NB4 (cell line): ENCODE data around the gene ZBTB7B.

ENCODE experiments used
- DNase-seq: peaks from one replicate; pipeline ENCODE4 v3.0.0; 2010; ENCODE audit warnings: low read depth
- H3K4me3 ChIP-seq: one replicate; pipeline ENCODE4 v1.5.1; 2011; ENCODE audit warnings: mild to moderate bottlenecking, low read depth, low read length, moderate library complexity
- CTCF ChIP-seq: IDR thresholded peaks from one replicate; pipeline ENCODE4 v1.5.1; 2012; ENCODE audit warnings: low read depth, low read length
- MAX ChIP-seq: IDR thresholded peaks from 2 replicates; pipeline ENCODE4 v1.6.1; 2011; ENCODE audit warnings: low read depth, low read length
- MYC ChIP-seq: IDR thresholded peaks from 2 replicates; pipeline ENCODE4 v1.6.1; 2011; ENCODE audit warnings: low read depth, low read length
- POLR2A ChIP-seq: IDR thresholded peaks from 2 replicates; pipeline ENCODE4 v1.6.1; 2011; ENCODE audit warnings: mild to moderate bottlenecking; ENCODE audit not compliant: insufficient read length; ENCODE audit errors: extremely low read depth

Gene ZBTB7B

GRCh38 chr1:155040358-155041093 is 37.9 kb downstream of the ZBTB7B start:
- DNase-seq = no peak

GRCh38 chr1:155042789-155043188 is 40.2 kb downstream of the ZBTB7B start:
- TF ChIP-seq MAX (no peak), POLR2A (no peak), CTCF (no peak), MYC (no peak)
- no peak overlapping the region for H3K4me3 ChIP-seq
- DNase-seq = no peak

More at GRCh38 chr1:155040358-155041093, 37.9 kb downstream of the ZBTB7B start:
- no peak overlapping the region for H3K4me3 ChIP-seq
- TF ChIP-seq CTCF (no peak), POLR2A (no peak), MYC (no peak), MAX (no peak)

DNA sequence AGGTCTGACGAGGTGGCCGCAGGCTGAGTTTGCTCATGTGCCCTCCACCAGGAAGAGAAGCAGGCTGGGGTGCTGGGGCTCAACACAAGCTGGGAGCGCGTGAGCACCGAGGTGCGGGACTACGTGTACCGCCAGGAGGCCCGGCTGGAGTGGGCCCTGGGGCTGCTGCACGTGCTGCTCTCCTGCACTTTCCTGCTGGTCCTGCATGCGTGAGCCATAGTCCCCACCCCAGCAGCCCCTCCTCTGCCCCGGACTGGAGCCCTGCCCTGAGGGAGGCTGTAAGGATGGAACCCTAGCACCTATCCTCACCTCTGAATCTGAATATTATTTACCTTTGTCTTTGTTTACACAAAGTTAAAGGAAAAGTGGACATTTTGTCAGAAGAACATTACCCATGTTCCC is 40.7 kb downstream of the ZBTB7B start:
- no peak for DNase-seq
- no peak overlapping the region for H3K4me3 ChIP-seq
- no peak for TF ChIP-seq POLR2A
- TF ChIP-seq CTCF = no peak
- TF ChIP-seq MYC = no peak
- TF ChIP-seq MAX = no peak

GRCh38 chr1:155043793-155044192 is 41.2 kb downstream of the ZBTB7B start:
- DNase-seq = no peak
- TF ChIP-seq POLR2A (no peak), CTCF (no peak), MAX (no peak), MYC (no peak)
- H3K4me3 ChIP-seq = no peak overlapping the region

DNA sequence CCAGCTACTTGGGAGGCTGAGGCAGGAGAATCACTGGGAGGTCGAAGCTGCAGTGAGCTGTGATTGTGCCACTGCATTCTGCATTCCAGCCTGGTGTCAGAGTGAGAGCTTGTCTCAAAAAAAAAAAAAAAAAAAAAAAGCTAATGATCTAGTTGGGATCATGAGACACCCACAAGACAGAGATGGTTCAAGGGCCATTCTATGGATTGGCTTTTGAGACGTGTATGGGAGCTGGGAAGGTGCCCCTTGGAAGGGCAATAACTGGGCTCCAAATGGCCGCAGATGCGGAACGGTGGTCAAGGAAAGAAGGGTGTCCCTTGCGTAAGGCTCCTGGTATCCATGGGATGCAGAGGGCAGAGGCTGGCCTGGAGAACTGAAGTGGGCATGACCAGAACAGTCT is 41.8 kb downstream of the ZBTB7B start:
- TF ChIP-seq CTCF = no peak
- no peak for TF ChIP-seq POLR2A
- TF ChIP-seq MYC = no peak
- TF ChIP-seq MAX = no peak

More for the DNA sequence above, 41.8 kb downstream of the ZBTB7B start:
- H3K4me3 ChIP-seq = no peak overlapping the region
- DNase-seq = no peak
